Activated CD8-positive, alpha-beta T cell treated with anti-CD3 and anti-CD28 coated beads for 36 hours (primary cell): ENCODE data around the gene CNOT6L. TPM values are rescaled to one million over a fixed set of nuclear protein-coding genes. Genes with fewer than 3 reads are reported as not detected.

ENCODE experiments used
- ATAC-seq: fragments of 200-7000 bp; cut with Tn5 transposase; one replicate; pipeline ENCODE4 v1.10.0; 2021; ENCODE audit warnings: mild to moderate bottlenecking, moderate library complexity
- CTCF ChIA-PET: fragments of 350-600 bp; sonication (Branson Sonifier 250); formaldehyde crosslinking; loops from one replicate; lab custom pipeline; 2021; ENCODE audit warnings: antibody characterized with exemption; lab: Charles Lee
- POLR2A ChIA-PET: fragments of 350-600 bp; sonication (Branson Sonifier 250); formaldehyde crosslinking; loops from one replicate; lab custom pipeline; 2021; ENCODE audit warnings: antibody characterized with exemption; lab: Charles Lee
- DNase-seq: peaks from one replicate; pipeline ENCODE4 v3.0.0-alpha.2; 2020
- H3K27ac Mint-ChIP-seq: one replicate; pipeline ENCODE4 v1.8.0; 2021; ENCODE audit warnings: mild to moderate bottlenecking, mixed read lengths
- H3K27me3 Mint-ChIP-seq: one replicate; pipeline ENCODE4 v1.8.0; 2021; ENCODE audit warnings: mixed read lengths
- H3K36me3 Mint-ChIP-seq: one replicate; pipeline ENCODE4 v1.8.0; 2021; ENCODE audit warnings: low read depth, mixed read lengths
- H3K4me1 Mint-ChIP-seq: one replicate; pipeline ENCODE4 v1.8.0; 2021; ENCODE audit warnings: low read depth, mixed read lengths
- H3K4me3 Mint-ChIP-seq: one replicate; pipeline ENCODE4 v1.8.0; 2021; ENCODE audit warnings: mild to moderate bottlenecking, moderate library complexity, mixed read lengths
- H3K9me3 Mint-ChIP-seq: one replicate; pipeline ENCODE4 v1.8.0; 2021; ENCODE audit warnings: mixed read lengths
- intact Hi-C: fragments of 100-400 bp; cut with micrococcal nuclease; formaldehyde crosslinking; loops from one replicate; pipeline ENCODE4 v1.10.0; 2022
- total RNA-seq, 2 experiments: library from RNA; stranded (reverse); gene quantifications; one replicate each; pipeline ENCODE4 v1.2.3, GENCODE V29; 2021
- TF ChIP-seq, protein P1 (sequence below): fragments of 200-600 bp; IDR thresholded peaks from one replicate; pipeline ENCODE4 v1.8.0; 2022; ENCODE audit warnings: antibody characterized with exemption, mild to moderate bottlenecking

CNOT6L gene
- total RNA-seq, 2 experiments from 2014 or later = 109 to 118 TPM

GRCh38 chr4:77795326-77795725 lies 23.8 kb downstream of the CNOT6L start:
- H3K4me3 Mint-ChIP-seq = no peak overlapping the region
- TF ChIP-seq, protein P1, sequence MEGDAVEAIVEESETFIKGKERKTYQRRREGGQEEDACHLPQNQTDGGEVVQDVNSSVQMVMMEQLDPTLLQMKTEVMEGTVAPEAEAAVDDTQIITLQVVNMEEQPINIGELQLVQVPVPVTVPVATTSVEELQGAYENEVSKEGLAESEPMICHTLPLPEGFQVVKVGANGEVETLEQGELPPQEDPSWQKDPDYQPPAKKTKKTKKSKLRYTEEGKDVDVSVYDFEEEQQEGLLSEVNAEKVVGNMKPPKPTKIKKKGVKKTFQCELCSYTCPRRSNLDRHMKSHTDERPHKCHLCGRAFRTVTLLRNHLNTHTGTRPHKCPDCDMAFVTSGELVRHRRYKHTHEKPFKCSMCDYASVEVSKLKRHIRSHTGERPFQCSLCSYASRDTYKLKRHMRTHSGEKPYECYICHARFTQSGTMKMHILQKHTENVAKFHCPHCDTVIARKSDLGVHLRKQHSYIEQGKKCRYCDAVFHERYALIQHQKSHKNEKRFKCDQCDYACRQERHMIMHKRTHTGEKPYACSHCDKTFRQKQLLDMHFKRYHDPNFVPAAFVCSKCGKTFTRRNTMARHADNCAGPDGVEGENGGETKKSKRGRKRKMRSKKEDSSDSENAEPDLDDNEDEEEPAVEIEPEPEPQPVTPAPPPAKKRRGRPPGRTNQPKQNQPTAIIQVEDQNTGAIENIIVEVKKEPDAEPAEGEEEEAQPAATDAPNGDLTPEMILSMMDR = no peak
- H3K27me3 Mint-ChIP-seq = no peaks in the 10 kb centered on the region
- ChIA-PET CTCF (interaction anchor here (1.7 to 2.2 kb wide), 3 partner anchors 14 to 67 kb away, joined by 4 to 6 read pairs (median 6); partner anchors contain the start of gene MRPL1), POLR2A (interaction anchor here (0.5 to 1.3 kb wide), 6 partner anchors 11 to 67 kb away, joined by 3 to 4 read pairs (median 3); partner anchors contain the start of gene MRPL1)
- intact Hi-C loops = no loop called here
- H3K9me3 Mint-ChIP-seq = peaks cover 11% of the 10 kb centered on the region
- ATAC-seq (no peak), DNase-seq (no peak)
- H3K36me3 Mint-ChIP-seq = peaks cover 53% of the 10 kb centered on the region
- peak overlapping the region; percentile 55 for H3K27ac Mint-ChIP-seq
- H3K4me1 Mint-ChIP-seq = peaks cover 65% of the 10 kb centered on the region

GRCh38 chr4:77790146-77790545 lies 29.0 kb downstream of the CNOT6L start:
- no peak for ATAC-seq
- intact Hi-C loops = no loop called here
- Mint-ChIP-seq H3K27ac (peak overlapping the region; percentile 25), H3K9me3 (peaks cover 1% of the 10 kb centered on the region), H3K4me3 (no peak overlapping the region), H3K4me1 (peaks cover 59% of the 10 kb centered on the region), H3K27me3 (no peaks in the 10 kb centered on the region), H3K36me3 (peaks cover 23% of the 10 kb centered on the region)
- POLR2A ChIA-PET = interaction anchor here (1.1 to 1.2 kb wide), 3 partner anchors 8 to 30 kb away, joined by 3 read pairs; no protein-coding TSS in a partner anchor
- TF ChIP-seq, protein P1 = no peak
- DNase-seq = no peak
- CTCF ChIA-PET = interaction anchor here (1.6 kb wide), 1 partner anchor 28 kb away, joined by 5 read pairs; no protein-coding TSS in a partner anchor

DNA sequence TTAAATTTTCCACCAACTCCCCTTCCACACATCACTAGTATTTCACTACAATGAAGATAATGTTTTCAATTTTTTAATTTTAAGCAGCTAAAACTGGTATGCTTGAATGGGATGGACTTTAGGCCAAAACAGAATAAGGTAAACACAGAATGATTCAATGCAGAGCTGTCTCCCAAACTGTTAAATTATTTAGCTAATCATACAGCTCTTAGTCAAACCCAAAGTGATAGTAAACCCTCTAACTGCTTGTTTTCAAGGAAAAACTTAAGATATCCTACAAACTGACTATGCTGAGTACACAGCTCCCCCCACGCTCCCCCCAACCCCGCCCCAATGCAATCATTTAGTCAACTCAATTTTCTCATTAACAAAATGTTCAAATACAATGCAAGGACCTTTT lies 30.2 kb downstream of the CNOT6L start:
- DNase-seq (no peak), ATAC-seq (peak; percentile 48)
- Mint-ChIP-seq H3K4me1 (peaks cover 62% of the 10 kb centered on the region), H3K9me3 (no peaks in the 10 kb centered on the region), H3K27ac (peak overlapping the region; percentile 34), H3K4me3 (no peak overlapping the region), H3K36me3 (peaks cover 18% of the 10 kb centered on the region), H3K27me3 (no peaks in the 10 kb centered on the region)
- intact Hi-C loops = no loop called here
- TF ChIP-seq, protein P1 = no peak
- ChIA-PET POLR2A (interaction anchor here (1.1 to 1.8 kb wide), 2 partner anchors 10 to 29 kb away, joined by 3 to 5 read pairs; no protein-coding TSS in a partner anchor), CTCF (interaction anchor here (0.9 to 1.2 kb wide), 2 partner anchors 9 to 12 kb away, joined by 3 read pairs; no protein-coding TSS in a partner anchor)

DNA sequence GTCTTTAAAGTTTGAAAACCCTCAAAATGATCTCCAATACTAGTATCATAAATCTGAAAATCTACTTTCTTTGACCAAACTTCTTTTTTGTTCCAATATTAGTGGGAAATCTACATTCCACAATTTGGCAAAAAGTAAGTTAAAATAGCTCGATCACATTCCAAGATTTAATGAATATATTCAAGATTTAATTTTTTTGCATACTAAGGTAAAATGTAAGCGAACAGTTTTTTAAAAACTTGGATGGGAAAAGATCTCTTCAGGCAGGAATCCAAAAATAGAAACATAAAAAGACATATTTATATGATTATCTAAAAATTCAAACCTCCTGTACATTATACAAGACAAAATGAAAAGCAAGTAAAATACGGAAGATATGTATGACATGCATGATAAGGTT lies 31.2 kb downstream of the CNOT6L start:
- ChIA-PET POLR2A (interaction anchor here (0.9 to 1.8 kb wide), 3 partner anchors 9 to 30 kb away, joined by 3 to 5 read pairs (median 3); no protein-coding TSS in a partner anchor), CTCF (interaction anchor here (0.6 to 0.9 kb wide), 2 partner anchors 59 to 71 kb away, joined by 3 read pairs; no protein-coding TSS in a partner anchor)
- no peaks in the 10 kb centered on the region for H3K27me3 Mint-ChIP-seq
- DNase-seq (no peak), ATAC-seq (no peak)
- H3K36me3 Mint-ChIP-seq = peaks cover 15% of the 10 kb centered on the region
- H3K27ac Mint-ChIP-seq = no peak overlapping the region
- H3K9me3 Mint-ChIP-seq = no peaks in the 10 kb centered on the region
- TF ChIP-seq, protein P1 = no peak
- no peak overlapping the region for H3K4me3 Mint-ChIP-seq
- intact Hi-C loops = no loop called here
- H3K4me1 Mint-ChIP-seq = peaks cover 63% of the 10 kb centered on the region

DNA sequence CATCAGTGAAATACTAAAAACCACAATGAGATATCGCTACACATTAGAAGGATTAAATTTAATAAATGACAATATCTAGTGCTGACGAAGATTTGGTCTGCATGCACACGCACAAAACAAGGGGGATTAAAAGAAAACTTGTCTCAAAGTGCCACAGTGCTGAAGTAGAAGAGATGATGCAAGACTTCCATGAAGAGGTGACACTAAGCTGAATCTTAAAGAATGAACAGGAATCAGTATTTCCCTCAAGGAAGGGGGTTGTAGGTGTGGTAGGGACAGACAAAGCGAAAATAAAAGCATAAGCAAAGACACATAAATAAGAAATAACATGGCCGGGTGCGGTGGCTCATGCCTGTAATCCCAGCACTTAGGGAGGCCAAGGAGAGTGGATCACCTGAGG lies 33.5 kb downstream of the CNOT6L start:
- ChIA-PET CTCF (no interaction called here), POLR2A (interaction anchor here (1.1 to 1.3 kb wide), 3 partner anchors 34 to 73 kb away, joined by 3 read pairs; no protein-coding TSS in a partner anchor)
- ATAC-seq (peak; percentile 22), DNase-seq (no peak)
- H3K9me3 Mint-ChIP-seq = no peaks in the 10 kb centered on the region
- H3K36me3 Mint-ChIP-seq = peaks cover 11% of the 10 kb centered on the region
- peak overlapping the region; percentile 80 for H3K27ac Mint-ChIP-seq
- peaks cover 68% of the 10 kb centered on the region for H3K4me1 Mint-ChIP-seq
- TF ChIP-seq, protein P1 = no peak
- no peaks in the 10 kb centered on the region for H3K27me3 Mint-ChIP-seq
- intact Hi-C loops = no loop called here
- H3K4me3 Mint-ChIP-seq = peak overlapping the region; percentile 4
